SW480 (cell line): ENCODE results near the gene RPLP2.

Experiments used
- DNase-seq: peaks from one replicate; pipeline ENCODE4 v3.0.0-alpha.2; 2016; ENCODE audit warnings: low spot score

The RPLP2 gene

GRCh38 chr11:773830-774229 lies 35.9 kb upstream of the RPLP2 start:
- no peak for DNase-seq

- DNase-seq: no peak
These were observed 34.7 kb upstream of the RPLP2 start for GRCh38 chr11:774873-775592.

- no peak for DNase-seq
These were observed 33.6 kb upstream of the RPLP2 start for GRCh38 chr11:776263-776560.

- DNase-seq: no peak
These were observed 33.0 kb upstream of the RPLP2 start for GRCh38 chr11:776561-777287.

GRCh38 chr11:777288-778255 lies 32.2 kb upstream of the RPLP2 start, which contains the start of gene GATD1:
Gene GATD1, minus strand, starts transcription at chr11:777487. Its CDS starts 25 bp downstream, at chr11:777462.
- peak; percentile 77 for DNase-seq

GRCh38 chr11:778976-779954 lies 30.5 kb upstream of the RPLP2 start:
- DNase-seq: no peak

- no peak for DNase-seq
These were observed 29.7 kb upstream of the RPLP2 start for GRCh38 chr11:779955-780532.

GRCh38 chr11:782264-783174 lies 27.2 kb upstream of the RPLP2 start:
- no peak for DNase-seq

- DNase-seq: no peak
These were observed 26.2 kb upstream of the RPLP2 start for GRCh38 chr11:783581-784015.

- DNase-seq: no peak
These were observed 23.3 kb upstream of the RPLP2 start for GRCh38 chr11:786235-787083.

- DNase-seq: no peak
These were observed 22.6 kb upstream of the RPLP2 start for GRCh38 chr11:787084-787675.

GRCh38 chr11:788009-788640 lies 21.6 kb upstream of the RPLP2 start:
- no peak for DNase-seq

GRCh38 chr11:788953-789940 lies 20.5 kb upstream of the RPLP2 start:
- DNase-seq: no peak

- DNase-seq: no peak
These were observed 19.8 kb upstream of the RPLP2 start, which contains the start of gene CEND1 for GRCh38 chr11:789943-790342. Gene CEND1, minus strand, starts transcription at chr11:790090. Its CDS starts 1,514 bp downstream, at chr11:788576.

- DNase-seq: peak; percentile 46
These were observed 18.8 kb upstream of the RPLP2 start for GRCh38 chr11:790721-791564.
